ENCODE data around the gene CEP104.

CEP104 gene

GRCh38 chr1:3789421-3790300 is 67.3 kb downstream of the CEP104 start:
- H3K4me3 ChIP-seq (ENCODE audit: low read depth, low read length), result no peak overlapping the region
- no peak for DNase-seq (ENCODE audit: low read depth, low spot score)
- in situ Hi-C loops (cut with HindIII; ENCODE audit: low sequenced_read_pairs), result no loop called here
- TF ChIP-seq CTCF (IDR thresholded peaks at IDR 0.05; ENCODE audit: low read depth, low read length), result no peak

- H3K4me3 ChIP-seq (ENCODE audit: low read depth, low read length), result no peak overlapping the region
- DNase-seq (ENCODE audit: low read depth, low spot score), result no peak
- TF ChIP-seq CTCF (IDR thresholded peaks at IDR 0.05; ENCODE audit: low read depth, low read length), result no peak
- in situ Hi-C loops (cut with HindIII; ENCODE audit: low sequenced_read_pairs), result no loop called here
Observed at GRCh38 chr1:3788756-3789420, 68.1 kb downstream of the CEP104 start.

DNA sequence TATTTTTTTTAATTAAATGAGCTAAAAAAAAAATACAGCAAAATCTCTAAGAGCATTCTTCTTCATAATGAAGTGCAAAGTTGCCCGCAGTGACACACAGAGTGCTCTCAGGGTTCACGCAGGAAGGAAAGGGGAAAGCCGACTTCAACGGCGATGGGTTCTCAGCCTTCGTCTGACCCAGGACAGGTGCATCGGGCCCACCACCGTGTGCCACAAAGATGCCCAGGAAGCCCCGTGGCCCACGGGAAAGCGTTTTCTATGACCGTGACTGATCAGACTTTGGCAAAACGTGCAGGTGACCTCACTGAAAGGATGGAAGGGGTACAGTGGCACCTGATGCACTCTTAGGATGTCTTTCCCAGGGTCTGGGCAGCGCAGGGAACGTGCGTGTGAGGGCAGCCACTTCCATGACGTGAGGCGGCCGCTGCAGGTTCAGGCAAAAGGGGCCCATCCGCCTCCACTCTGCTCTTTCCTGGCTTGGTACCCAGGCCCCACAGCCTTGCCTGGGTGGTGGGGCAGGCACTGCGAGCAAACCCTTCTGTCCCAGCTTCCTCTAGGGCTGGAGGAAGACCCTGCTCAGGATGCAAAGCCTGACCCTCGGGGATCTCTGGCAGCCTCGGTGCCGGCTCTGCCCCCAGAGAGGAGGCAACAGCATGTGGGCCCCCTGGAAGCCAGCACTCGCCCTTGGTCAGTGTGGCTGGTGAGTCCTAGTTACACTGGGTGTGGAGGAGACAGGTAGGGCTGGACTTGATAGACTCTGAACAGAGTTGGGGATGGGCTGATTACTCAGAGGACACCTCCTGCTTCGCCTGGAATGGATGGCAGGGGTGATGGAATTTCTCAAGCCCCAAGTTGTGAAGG is 69.0 kb downstream of the CEP104 start:
- DNase-seq (ENCODE audit: low read depth, low spot score), result no peak
- TF ChIP-seq CTCF (IDR thresholded peaks at IDR 0.05; ENCODE audit: low read depth, low read length), result no peak
- in situ Hi-C loops (cut with HindIII; ENCODE audit: low sequenced_read_pairs), result no loop called here
- no peak overlapping the region for H3K4me3 ChIP-seq (ENCODE audit: low read depth, low read length)

GRCh38 chr1:3787349-3787715 is 69.7 kb downstream of the CEP104 start:
- TF ChIP-seq CTCF (IDR thresholded peaks at IDR 0.05; ENCODE audit: low read depth, low read length), result no peak
- DNase-seq (ENCODE audit: low read depth, low spot score), result no peak
- H3K4me3 ChIP-seq (ENCODE audit: low read depth, low read length), result no peak overlapping the region
- in situ Hi-C loops (cut with HindIII; ENCODE audit: low sequenced_read_pairs), result no loop called here

GRCh38 chr1:3786468-3787348 is 70.3 kb downstream of the CEP104 start:
- no peak for TF ChIP-seq CTCF (IDR thresholded peaks at IDR 0.05; ENCODE audit: low read depth, low read length)
- no peak overlapping the region for H3K4me3 ChIP-seq (ENCODE audit: low read depth, low read length)
- in situ Hi-C loops (cut with HindIII; ENCODE audit: low sequenced_read_pairs), result no loop called here
- no peak for DNase-seq (ENCODE audit: low read depth, low spot score)
